Liver (tissue), 9 donors: ENCODE data around the gene MAGEF1. TPM values are rescaled to one million over a fixed set of nuclear protein-coding genes. Genes with fewer than 3 reads are reported as not detected.

Experiments used
- DNase-seq: peaks from one replicate; pipeline ENCODE4 v3.0.0-alpha.2; 2017; ENCODE audit warnings: low spot score
- H3K27ac ChIP-seq, 2 donors: one replicate each; pipeline ENCODE4 v1.7.0; 2013; ENCODE audit warnings: inconsistent platforms in 2 of 2, low read length in 2 of 2, control low read depth in 1 of 2, low read depth in 1 of 2, mild to moderate bottlenecking in 1 of 2
- H3K27me3 ChIP-seq, 4 donors: one replicate each; pipeline versions ENCODE4 v1.6.1 to v1.7.0; 2013; ENCODE audit warnings: low read length in 3 of 4, inconsistent platforms in 1 of 4, mild to moderate bottlenecking in 1 of 4, moderate library complexity in 1 of 4; ENCODE audit not compliant: control insufficient read depth in 4 of 4, insufficient read depth in 4 of 4
- H3K36me3 ChIP-seq, 4 donors: one replicate each; pipeline versions ENCODE4 v1.6.1 to v1.7.0; 2013; ENCODE audit warnings: low read length in 3 of 4, mild to moderate bottlenecking in 3 of 4, low read depth in 1 of 4, moderate library complexity in 1 of 4; ENCODE audit not compliant: control insufficient read depth in 4 of 4, insufficient read depth in 3 of 4
- H3K4me1 ChIP-seq, 4 donors: one replicate each; pipeline versions ENCODE4 v1.6.1 to v1.7.0; 2013; ENCODE audit warnings: low read length in 3 of 4, mild to moderate bottlenecking in 3 of 4, moderate library complexity in 1 of 4; ENCODE audit not compliant: control insufficient read depth in 4 of 4, insufficient read depth in 4 of 4
- H3K4me3 ChIP-seq, 3 donors: one replicate each; pipeline versions ENCODE4 v1.6.1 to v1.7.0; 2013; ENCODE audit warnings: low read length in 3 of 3, control low read depth in 1 of 3, low read depth in 1 of 3, mild to moderate bottlenecking in 1 of 3
- H3K9ac ChIP-seq, 2 donors: one replicate each; pipeline ENCODE4 v1.7.0; 2013; ENCODE audit warnings: low read length in 2 of 2, mild to moderate bottlenecking in 2 of 2, moderate library complexity in 2 of 2, control low read depth in 1 of 2, low read depth in 1 of 2
- H3K9me3 ChIP-seq, 4 donors: one replicate each; pipeline versions ENCODE4 v1.6.1 to v1.7.0; 2013; ENCODE audit warnings: low read length in 3 of 4; ENCODE audit not compliant: control insufficient read depth in 4 of 4
- CTCF ChIP-seq: fragments of 150-350 bp; IDR thresholded peaks from 2 replicates; pipeline ENCODE4 v1.5.1; 2017; ENCODE audit warnings: improper control_type of control experiment, low read depth, low read length; ENCODE audit not compliant: missing input control
- EGR1 ChIP-seq, 2 donors: IDR thresholded peaks; 2 replicates each; pipeline ENCODE4 v1.6.1; 2016 to 2018; ENCODE audit warnings: antibody characterized with exemption in 2 of 2, low read depth in 2 of 2
- FOXA2 ChIP-seq: IDR thresholded peaks from 2 replicates; pipeline ENCODE4 v1.6.1; 2016; ENCODE audit warnings: antibody characterized with exemption
- GABPA ChIP-seq, 2 donors: IDR thresholded peaks in 1 of 2; conservative IDR thresholded peaks in 1 of 2; 2 replicates each; pipeline ENCODE4 v1.6.1; 2016; ENCODE audit warnings: antibody characterized with exemption in 2 of 2, mild to moderate bottlenecking in 1 of 2, moderate library complexity in 1 of 2
- RAD21 ChIP-seq, 2 donors: IDR thresholded peaks; 2 replicates each; pipeline ENCODE4 v1.6.1; 2016; ENCODE audit warnings: antibody characterized with exemption in 2 of 2, mild to moderate bottlenecking in 2 of 2
- REST ChIP-seq: IDR thresholded peaks from 2 replicates; pipeline ENCODE4 v1.6.1; 2016; ENCODE audit warnings: antibody characterized with exemption, mild to moderate bottlenecking
- RXRA ChIP-seq, 2 donors: IDR thresholded peaks; 2 replicates each; pipeline ENCODE4 v1.6.1; 2017 to 2018; ENCODE audit warnings: antibody characterized with exemption in 2 of 2, mild to moderate bottlenecking in 1 of 2
- SP1 ChIP-seq: IDR thresholded peaks from 2 replicates; pipeline ENCODE4 v1.6.1; 2018; ENCODE audit warnings: antibody characterized with exemption, mild to moderate bottlenecking
- TAF1 ChIP-seq: conservative IDR thresholded peaks from 2 replicates; pipeline ENCODE4 v1.6.1; 2016; ENCODE audit warnings: antibody characterized with exemption, mild to moderate bottlenecking
- WGBS: extraction: QIAGEN DNeasy Blood & Tissue Kit; methylation state at CpG from one replicate; pipeline ENCODE4 v1.1.7; 2013; 5-methylcytosine and 5-hydroxymethylcytosine counted together
- polyA plus RNA-seq, 2 donors: library from polyadenylated mRNA; stranded (reverse) in 1 of 2; unstranded in 1 of 2; fragments of 200-250 nt in 1 of 2; fragments of >200 nt in 1 of 2; fragmentation: Nextera tagmentation in 1 of 2; extraction: Ambion mirVana in 1 of 2; gene quantifications; one replicate each; pipeline versions ENCODE4 v1.2.1 to v1.2.3, GENCODE V29; 2013 to 2015
- total RNA-seq, 2 donors: library from RNA; depleted of rRNA; stranded (reverse); fragments of >200 nt; gene quantifications; one replicate each; pipeline ENCODE4 v1.2.3, GENCODE V29; 2014
- TF ChIP-seq, protein P1 (sequence below): IDR thresholded peaks from 2 replicates; pipeline ENCODE4 v1.6.1; 2016; ENCODE audit warnings: antibody characterized with exemption
- TF ChIP-seq, protein P2 (sequence below): IDR thresholded peaks from 2 replicates; pipeline ENCODE4 v1.6.1; 2016; ENCODE audit warnings: antibody characterized with exemption
- TF ChIP-seq, protein P3 (sequence below): IDR thresholded peaks from 2 replicates; pipeline ENCODE4 v1.6.1; 2016; ENCODE audit warnings: antibody characterized with exemption
- donor health status: healthy.
- donor health status: healthy.
- donor health status: healthy.
- donor health status: healthy.
- donor health status: healthy.

The MAGEF1 gene
- total and polyA plus RNA-seq, 4 donors, result 12.9 to 15.5 (median 14.3) TPM

- Histone ChIP-seq H3K4me3 (no peak overlapping the region), H3K27ac (no peak overlapping the region), H3K9me3 (no peaks in the 10 kb centered on the region), H3K36me3 (no peaks in the 10 kb centered on the region), H3K27me3 (no peaks in the 10 kb centered on the region), H3K4me1 (no peaks in the 10 kb centered on the region), H3K9ac (no peak overlapping the region)
- TF ChIP-seq TAF1 (no peak), GABPA (IDR thresholded peaks at IDR 0.05 in 1 of 2, conservative IDR thresholded peaks at IDR 0.05 in 1 of 2) (no peak), EGR1 (IDR thresholded peaks at IDR 0.05; ENCODE audit: low read depth in 2 of 2) (no peak), RAD21 (IDR thresholded peaks at IDR 0.05) (no peak), SP1 (no peak), RXRA (IDR thresholded peaks at IDR 0.05) (no peak), FOXA2 (no peak), CTCF (no peak), REST (no peak)
- TF ChIP-seq, protein P1, sequence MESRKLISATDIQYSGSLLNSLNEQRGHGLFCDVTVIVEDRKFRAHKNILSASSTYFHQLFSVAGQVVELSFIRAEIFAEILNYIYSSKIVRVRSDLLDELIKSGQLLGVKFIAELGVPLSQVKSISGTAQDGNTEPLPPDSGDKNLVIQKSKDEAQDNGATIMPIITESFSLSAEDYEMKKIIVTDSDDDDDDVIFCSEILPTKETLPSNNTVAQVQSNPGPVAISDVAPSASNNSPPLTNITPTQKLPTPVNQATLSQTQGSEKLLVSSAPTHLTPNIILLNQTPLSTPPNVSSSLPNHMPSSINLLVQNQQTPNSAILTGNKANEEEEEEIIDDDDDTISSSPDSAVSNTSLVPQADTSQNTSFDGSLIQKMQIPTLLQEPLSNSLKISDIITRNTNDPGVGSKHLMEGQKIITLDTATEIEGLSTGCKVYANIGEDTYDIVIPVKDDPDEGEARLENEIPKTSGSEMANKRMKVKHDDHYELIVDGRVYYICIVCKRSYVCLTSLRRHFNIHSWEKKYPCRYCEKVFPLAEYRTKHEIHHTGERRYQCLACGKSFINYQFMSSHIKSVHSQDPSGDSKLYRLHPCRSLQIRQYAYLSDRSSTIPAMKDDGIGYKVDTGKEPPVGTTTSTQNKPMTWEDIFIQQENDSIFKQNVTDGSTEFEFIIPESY, result no peak
- TF ChIP-seq, protein P2, sequence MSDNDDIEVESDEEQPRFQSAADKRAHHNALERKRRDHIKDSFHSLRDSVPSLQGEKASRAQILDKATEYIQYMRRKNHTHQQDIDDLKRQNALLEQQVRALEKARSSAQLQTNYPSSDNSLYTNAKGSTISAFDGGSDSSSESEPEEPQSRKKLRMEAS, result no peak
- TF ChIP-seq, protein P3, sequence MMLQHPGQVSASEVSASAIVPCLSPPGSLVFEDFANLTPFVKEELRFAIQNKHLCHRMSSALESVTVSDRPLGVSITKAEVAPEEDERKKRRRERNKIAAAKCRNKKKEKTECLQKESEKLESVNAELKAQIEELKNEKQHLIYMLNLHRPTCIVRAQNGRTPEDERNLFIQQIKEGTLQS, result no peak
- 72% methylated on average over 2 of the region's 2 CpGs for WGBS
- DNase-seq, result no peak
These were observed 37.4 kb upstream of the MAGEF1 start for GRCh38 chr3:184749168-184749744.
